DMS53 treated with DMSO at 0.1 percent for 48 hours (cell line): ENCODE data around the gene AGRP.
A peak's percentile ranks its signal among the peaks of the same experiment; 100 is the strongest.

Experiments
- DNase-seq: peaks from one replicate; lab custom pipeline; 2025; ENCODE audit not compliant: unreplicated experiment; lab: John Stamatoyannopoulos, UW

Gene AGRP

GRCh38 chr16:67445913-67446907 lies 37.1 kb downstream of the AGRP start:
- no peak for DNase-seq

DNA sequence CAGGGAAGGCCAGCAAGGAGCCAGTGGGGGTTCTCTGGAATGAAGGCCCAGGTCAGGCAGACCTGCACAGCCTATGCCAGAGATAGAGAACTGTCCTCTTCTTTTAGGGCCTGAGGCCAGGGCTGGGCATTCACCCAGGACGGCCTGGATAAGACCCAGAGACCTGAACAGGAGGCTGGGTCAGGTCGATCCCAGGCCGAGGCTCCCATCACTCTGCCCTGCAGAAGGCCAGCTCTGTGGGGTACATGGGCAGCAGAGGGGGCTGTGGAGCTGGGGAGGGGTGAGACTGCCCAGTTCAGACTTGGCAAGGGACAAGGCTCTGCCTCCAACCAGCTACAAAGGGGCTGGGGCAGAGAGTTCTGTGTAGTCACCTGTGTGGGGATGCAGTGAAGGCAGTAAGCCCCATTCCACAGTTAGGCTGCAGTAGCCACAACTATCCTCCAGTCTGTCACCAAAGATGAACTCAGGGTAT lies 37.9 kb downstream of the AGRP start:
- no peak for DNase-seq

DNA sequence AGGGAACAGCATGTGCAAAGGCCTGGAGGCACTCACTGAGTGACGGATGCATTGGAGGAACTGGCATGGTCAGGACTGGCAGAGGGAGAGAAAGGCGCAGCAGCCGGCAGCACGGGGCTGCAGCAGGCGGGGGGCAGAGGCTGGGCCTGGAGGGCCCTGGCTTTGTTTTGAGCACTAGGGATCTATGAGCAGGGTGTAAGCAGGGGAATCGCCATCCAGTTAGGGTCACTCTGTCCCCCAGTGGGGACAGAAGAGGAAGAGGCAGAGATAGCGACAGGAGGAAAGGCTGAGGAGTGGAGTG lies 38.3 kb downstream of the AGRP start:
- DNase-seq, result no peak

- DNase-seq, result no peak
These were observed 38.9 kb downstream of the AGRP start for GRCh38 chr16:67444259-67445125.

DNA sequence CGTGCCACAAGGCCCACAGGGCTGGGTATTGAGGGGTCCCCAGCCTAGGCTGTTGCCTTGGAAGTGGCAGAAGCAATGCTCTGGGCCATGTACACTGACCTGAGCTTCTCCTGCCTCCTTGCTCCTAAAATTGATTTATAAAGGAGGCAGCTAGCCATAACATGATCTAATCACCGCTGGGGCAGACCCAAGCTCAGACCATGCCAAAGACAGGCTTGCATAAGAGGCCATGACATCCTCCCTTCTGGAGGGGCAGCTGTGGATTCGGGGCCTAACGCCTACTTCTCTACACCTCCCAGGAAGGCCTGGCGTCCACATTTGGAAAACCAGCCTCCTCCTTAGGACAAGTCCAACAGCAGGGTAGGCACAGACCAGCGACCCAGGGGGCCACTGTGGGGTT lies 40.1 kb downstream of the AGRP start:
- DNase-seq, result no peak

DNA sequence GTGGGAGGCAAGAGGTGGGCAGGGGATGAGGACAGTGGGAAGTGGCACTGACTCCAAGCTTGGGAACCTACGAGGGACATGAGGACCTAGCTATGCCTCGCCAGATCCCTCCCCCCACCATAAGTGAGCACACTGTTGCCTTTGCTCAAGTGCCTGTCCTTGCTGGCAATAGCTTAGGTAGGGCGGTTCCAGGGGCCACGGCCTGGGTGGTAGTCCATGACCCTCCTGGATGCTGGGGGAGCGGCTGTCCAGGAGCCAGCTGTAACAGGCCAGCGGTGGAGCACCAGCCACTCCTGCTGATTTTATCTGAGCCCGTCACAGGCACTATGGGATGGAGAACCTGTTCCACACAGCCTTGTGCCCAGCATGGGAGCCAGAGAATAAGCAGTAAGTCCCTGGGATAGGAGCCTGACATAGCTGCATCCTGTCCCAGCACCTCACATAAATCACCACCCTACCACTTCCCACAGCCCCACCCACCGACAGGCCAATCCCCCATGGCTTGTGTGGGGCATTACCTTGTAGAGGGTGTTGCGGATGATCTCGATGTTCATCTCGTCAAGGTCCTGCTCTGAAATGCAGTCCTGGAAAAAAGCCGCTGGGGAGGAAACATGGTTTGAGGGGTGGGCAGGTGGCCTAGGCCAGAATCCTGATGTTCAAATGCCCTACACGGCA lies 40.6 kb downstream of the AGRP start:
- no peak for DNase-seq

DNA sequence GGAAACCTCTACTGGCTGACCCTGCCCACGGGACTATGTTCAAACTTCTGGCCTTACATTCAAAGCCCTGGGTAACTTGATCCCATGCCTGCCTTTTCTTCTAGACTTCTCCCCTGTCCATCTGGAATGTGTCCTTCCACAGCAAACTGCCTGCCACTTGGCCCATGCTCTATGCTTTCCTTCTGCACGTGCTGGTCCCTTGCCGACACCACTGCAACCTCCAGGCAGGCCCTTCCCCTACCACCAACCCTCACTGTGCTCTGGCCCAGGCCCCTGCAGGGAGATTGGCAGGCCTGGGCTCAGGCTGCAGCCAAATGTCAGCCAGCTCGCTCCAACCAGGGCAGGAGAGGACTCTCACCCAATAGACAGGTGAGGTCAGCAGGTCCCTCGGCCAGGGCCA lies 41.4 kb downstream of the AGRP start:
- no peak for DNase-seq

GRCh38 chr16:67441271-67441753 lies 42.0 kb downstream of the AGRP start:
- peak; percentile 47 for DNase-seq

DNA sequence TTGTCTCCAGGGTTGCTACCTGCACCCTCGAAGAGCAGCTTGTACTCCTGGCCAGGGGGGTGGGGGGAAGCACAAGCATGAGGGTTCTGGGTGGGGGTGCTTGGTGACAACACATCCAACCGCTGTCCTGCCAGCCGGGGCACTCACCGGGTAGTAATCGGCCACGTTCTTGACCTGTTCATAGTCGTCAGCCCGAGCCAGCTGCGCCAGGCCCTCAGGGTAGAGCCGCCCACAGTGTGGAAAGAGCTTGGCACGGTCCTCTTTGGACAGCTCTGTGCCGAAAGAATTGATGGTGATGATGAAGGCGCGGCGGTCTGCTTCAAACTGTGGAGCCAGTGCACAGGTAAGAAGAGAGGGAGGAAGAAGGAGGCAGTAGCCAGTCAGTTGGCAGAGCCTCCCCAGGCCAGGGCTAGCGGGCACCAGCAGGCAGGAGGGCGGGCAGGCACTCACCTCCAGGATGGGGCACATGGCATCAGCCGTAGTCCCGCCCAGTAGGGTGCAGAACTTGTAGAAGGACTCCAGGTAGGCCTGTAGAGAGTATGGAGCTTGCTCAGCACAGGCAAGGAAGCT lies 44.4 kb downstream of the AGRP start:
- DNase-seq, result no peak

- DNase-seq, result no peak
These were observed 45.1 kb downstream of the AGRP start for GRCh38 chr16:67438098-67438791.

GRCh38 chr16:67437513-67437912 lies 45.8 kb downstream of the AGRP start:
- DNase-seq, result no peak

DNA sequence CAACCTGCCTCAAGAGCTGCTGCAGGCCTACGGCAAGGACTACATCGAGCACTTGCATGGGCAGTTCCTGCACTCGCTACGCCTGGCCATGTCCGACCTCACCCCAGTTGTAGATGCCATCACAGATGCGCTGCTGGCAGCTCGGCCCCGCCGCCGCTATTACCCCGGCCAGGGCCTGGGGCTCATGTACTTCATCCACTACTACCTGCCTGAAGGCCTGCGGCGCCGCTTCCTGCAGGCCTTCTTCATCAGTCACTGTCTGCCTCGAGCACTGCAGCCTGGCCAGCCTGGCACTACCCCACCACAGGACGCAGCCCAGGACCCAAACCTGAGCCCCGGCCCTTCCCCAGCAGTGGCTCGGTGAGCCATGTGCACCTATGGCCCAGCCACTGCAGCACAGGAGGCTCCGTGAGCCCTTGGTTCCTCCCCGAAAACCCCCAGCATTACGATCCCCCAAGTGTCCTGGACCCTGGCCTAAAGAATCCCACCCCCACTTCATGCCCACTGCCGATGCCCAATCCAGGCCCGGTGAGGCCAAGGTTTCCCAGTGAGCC lies 46.6 kb downstream of the AGRP start:
- DNase-seq, result no peak

DNA sequence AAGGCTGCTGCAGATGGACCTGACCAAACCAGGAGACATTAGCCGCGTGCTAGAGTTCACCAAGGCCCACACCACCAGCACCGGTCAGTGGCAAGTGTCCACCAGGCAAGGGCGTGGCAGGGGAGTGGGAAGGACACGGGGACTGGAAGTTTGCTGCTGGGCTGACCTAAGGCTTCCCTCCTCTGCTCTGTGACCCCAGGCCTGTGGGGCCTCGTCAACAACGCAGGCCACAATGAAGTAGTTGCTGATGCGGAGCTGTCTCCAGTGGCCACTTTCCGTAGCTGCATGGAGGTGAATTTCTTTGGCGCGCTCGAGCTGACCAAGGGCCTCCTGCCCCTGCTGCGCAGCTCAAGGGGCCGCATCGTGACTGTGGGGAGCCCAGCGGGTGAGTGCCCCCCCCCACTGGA lies 47.6 kb downstream of the AGRP start:
- no peak for DNase-seq

GRCh38 chr16:67433131-67433719 lies 50.1 kb downstream of the AGRP start:
- no peak for DNase-seq
